Mucosa of descending colon (tissue), 3 donors: ENCODE data around the gene NPB. TPM values are rescaled to one million over a fixed set of nuclear protein-coding genes. Genes with fewer than 3 reads are reported as not detected.

ENCODE experiments used
- ATAC-seq: fragments of 200-7000 bp; cut with Tn5 transposase; one replicate; pipeline ENCODE4 v1.9.1; 2020; ENCODE audit warnings: mild to moderate bottlenecking, moderate library complexity
- DNase-seq, 3 donors: peaks; one replicate each; pipeline ENCODE4 v3.0.0-alpha.2; 2020
- H3K36me3 ChIP-seq: fragments of 200-600 bp; one replicate; pipeline ENCODE4 v1.8.0; 2021; ENCODE audit warnings: low read depth, mild to moderate bottlenecking
- H3K4me1 ChIP-seq: fragments of 200-600 bp; one replicate; pipeline ENCODE4 v1.8.0; 2021; ENCODE audit warnings: low read depth, mild to moderate bottlenecking
- H3K4me3 ChIP-seq: fragments of 200-600 bp; one replicate; pipeline ENCODE4 v1.8.0; 2021; ENCODE audit warnings: mild to moderate bottlenecking
- H3K9me3 ChIP-seq: fragments of 200-600 bp; one replicate; pipeline ENCODE4 v1.8.0; 2021; ENCODE audit warnings: mild to moderate bottlenecking
- CTCF ChIP-seq: fragments of 200-600 bp; IDR thresholded peaks from one replicate; pipeline ENCODE4 v1.8.0; 2022; ENCODE audit warnings: antibody characterized with exemption, mild to moderate bottlenecking
- intact Hi-C, 2 donors: fragments of 100-400 bp; cut with DNase I in 1 of 2; cut with micrococcal nuclease in 1 of 2; formaldehyde crosslinking; loops; one replicate each; pipeline versions ENCODE4 v1.11.0 to v1.11.1; 2022; cut with DNase I, micrococcal nuclease
- total RNA-seq, 3 donors: library from RNA; stranded (reverse); fragmentation: NEBNext Ultra II Directional in 2 of 3; extraction: Animal tissue kit (Norgen Biotek cat#: 25700) in 2 of 3; gene quantifications; one replicate each; pipeline versions ENCODE4 v1.2.1 to v1.2.4, GENCODE V29; 2021 to 2023
- donor health status: DM: no; HTN: no; CAD: no; lungs with moderate emphysema.
- donor health status: DM: no; HTN: no; CAD: no.
- donor health status: DM: no; HTN: yes; CAD: no.

The NPB gene
- total RNA-seq, 3 donors from 2014 or later: 0.12 to 0.51 (median 0.26) TPM

- no peaks in the 10 kb centered on the region for H3K36me3 ChIP-seq
- no peaks in the 10 kb centered on the region for H3K9me3 ChIP-seq
- DNase-seq: no peak
- no peak for TF ChIP-seq CTCF
- H3K4me1 ChIP-seq: peaks cover 3% of the 10 kb centered on the region
- intact Hi-C loops: no loop called here
- no peak for ATAC-seq
- no peak overlapping the region for H3K4me3 ChIP-seq
Observed at GRCh38 chr17:81877569-81877968, 24.5 kb upstream of the NPB start.

GRCh38 chr17:81878294-81878693 lies 23.7 kb upstream of the NPB start:
- DNase-seq (no peak), ATAC-seq (no peak)
- no peak for TF ChIP-seq CTCF
- H3K4me3 ChIP-seq: no peak overlapping the region
- no peaks in the 10 kb centered on the region for H3K9me3 ChIP-seq
- intact Hi-C loops: no loop called here
- no peaks in the 10 kb centered on the region for H3K4me1 ChIP-seq
- H3K36me3 ChIP-seq: no peaks in the 10 kb centered on the region

- Histone ChIP-seq H3K9me3 (no peaks in the 10 kb centered on the region), H3K36me3 (no peaks in the 10 kb centered on the region), H3K4me1 (no peaks in the 10 kb centered on the region), H3K4me3 (no peak overlapping the region)
- no peak for DNase-seq
- intact Hi-C loops: no loop called here
- ATAC-seq: no peak
- TF ChIP-seq CTCF: no peak
Observed at GRCh38 chr17:81879121-81879520, 22.9 kb upstream of the NPB start.

GRCh38 chr17:81884520-81884919 lies 17.5 kb upstream of the NPB start:
- Histone ChIP-seq H3K36me3 (peaks cover 13% of the 10 kb centered on the region), H3K4me3 (no peak overlapping the region), H3K4me1 (peaks cover 2% of the 10 kb centered on the region), H3K9me3 (no peaks in the 10 kb centered on the region)
- no peak for TF ChIP-seq CTCF
- DNase-seq (no peak), ATAC-seq (peak; percentile 17)
- intact Hi-C loops: no loop called here

- ATAC-seq: no peak
- peaks cover 13% of the 10 kb centered on the region for H3K36me3 ChIP-seq
- intact Hi-C loops: no loop called here
Observed at GRCh38 chr17:81884968-81885367, 17.1 kb upstream of the NPB start.

More at GRCh38 chr17:81884968-81885367, 17.1 kb upstream of the NPB start:
- Histone ChIP-seq H3K9me3 (no peaks in the 10 kb centered on the region), H3K4me1 (peaks cover 6% of the 10 kb centered on the region), H3K4me3 (no peak overlapping the region)
- no peak for DNase-seq
- TF ChIP-seq CTCF: no peak
